ENCODE results near the gene DAPK1.

DAPK1 gene

GRCh38 chr9:87497604-87498045, at the start of gene DAPK1:
TSS of gene DAPK1 (plus strand) at chr9:87497867. CDS start at chr9:87499078, 1,211 bp downstream.
- peak within 1 kb of the TSS; percentile 79 for H3K27ac Mint-ChIP-seq
- H3K4me1 Mint-ChIP-seq: peaks cover 10 to 15% of the 10 kb centered on the region in 2 donors
- DNase-seq (no peak), ATAC-seq (replicated peaks) (peak; percentile 23 to 29)
- no peaks in the 10 kb centered on the region for H3K9me3 Mint-ChIP-seq
- no peaks in the 10 kb centered on the region for H3K36me3 Mint-ChIP-seq
- H3K4me3 Mint-ChIP-seq: peak within 1 kb of the TSS; percentile 59 to 64
- H3K27me3 Mint-ChIP-seq: peaks cover 37 to 53% of the 10 kb centered on the region in 2 donors

- Mint-ChIP-seq H3K9me3 (peaks cover 11 to 13% of the 10 kb centered on the region in 2 donors), H3K27me3 (peaks cover 0 to 4% of the 10 kb centered on the region in 2 donors), H3K27ac (no peak overlapping the region), H3K36me3 (no peaks in the 10 kb centered on the region), H3K4me3 (no peak overlapping the region), H3K4me1 (no peaks in the 10 kb centered on the region)
- no peak for DNase-seq
- no peak for ATAC-seq (replicated peaks)
These were observed 46.5 kb upstream of the DAPK1 start for GRCh38 chr9:87451149-87451548.

- ATAC-seq (replicated peaks) (no peak), DNase-seq (no peak)
- no peaks in the 10 kb centered on the region for H3K36me3 Mint-ChIP-seq
- peaks cover 5 to 6% of the 10 kb centered on the region in 2 donors for H3K27me3 Mint-ChIP-seq
- no peak overlapping the region for H3K4me3 Mint-ChIP-seq
- no peaks in the 10 kb centered on the region for H3K4me1 Mint-ChIP-seq
- peaks cover 12 to 15% of the 10 kb centered on the region in 2 donors for H3K9me3 Mint-ChIP-seq
- H3K27ac Mint-ChIP-seq: no peak overlapping the region
These were observed 42.3 kb upstream of the DAPK1 start for GRCh38 chr9:87455407-87455806.

GRCh38 chr9:87461256-87461655, 36.4 kb upstream of the DAPK1 start:
- ATAC-seq (replicated peaks) (no peak), DNase-seq (no peak)
- Mint-ChIP-seq H3K27me3 (peaks cover 1 to 5% of the 10 kb centered on the region in 2 donors), H3K36me3 (no peaks in the 10 kb centered on the region), H3K27ac (no peak overlapping the region), H3K4me3 (no peak overlapping the region), H3K4me1 (peaks cover 0 to 4% of the 10 kb centered on the region in 2 donors), H3K9me3 (peaks cover 3 to 7% of the 10 kb centered on the region in 2 donors)

GRCh38 chr9:87464110-87464991, 33.3 kb upstream of the DAPK1 start:
- ATAC-seq (replicated peaks) (peak; percentile 66 to 77), DNase-seq (no peak)
- Mint-ChIP-seq H3K9me3 (peaks cover 0 to 2% of the 10 kb centered on the region in 2 donors), H3K27ac (peak overlapping the region; percentile 47), H3K4me1 (peaks cover 0 to 4% of the 10 kb centered on the region in 2 donors), H3K36me3 (no peaks in the 10 kb centered on the region), H3K4me3 (no peak overlapping the region), H3K27me3 (no peaks in the 10 kb centered on the region)

- H3K27ac Mint-ChIP-seq: no peak overlapping the region
- H3K4me3 Mint-ChIP-seq: no peak overlapping the region
- ATAC-seq (replicated peaks): no peak
These were observed 32.7 kb upstream of the DAPK1 start for GRCh38 chr9:87464992-87465378.

GRCh38 chr9:87465816-87466215, 31.9 kb upstream of the DAPK1 start:
- Mint-ChIP-seq H3K9me3 (peaks cover 0 to 2% of the 10 kb centered on the region in 2 donors), H3K27me3 (no peaks in the 10 kb centered on the region), H3K36me3 (no peaks in the 10 kb centered on the region), H3K4me3 (no peak overlapping the region), H3K4me1 (peaks cover 0 to 4% of the 10 kb centered on the region in 2 donors), H3K27ac (no peak overlapping the region)
- ATAC-seq (replicated peaks) (no peak), DNase-seq (no peak)

More at GRCh38 chr9:87464992-87465378, 32.7 kb upstream of the DAPK1 start:
- Mint-ChIP-seq H3K9me3 (peaks cover 0 to 2% of the 10 kb centered on the region in 2 donors), H3K27me3 (no peaks in the 10 kb centered on the region), H3K4me1 (peaks cover 0 to 4% of the 10 kb centered on the region in 2 donors), H3K36me3 (no peaks in the 10 kb centered on the region)
- DNase-seq: no peak

GRCh38 chr9:87467187-87467586, 30.5 kb upstream of the DAPK1 start:
- no peak for DNase-seq
- H3K27ac Mint-ChIP-seq: no peak overlapping the region
- no peak overlapping the region for H3K4me3 Mint-ChIP-seq
- peaks cover 0 to 4% of the 10 kb centered on the region in 2 donors for H3K4me1 Mint-ChIP-seq
- no peak for ATAC-seq (replicated peaks)
- peaks cover 0 to 2% of the 10 kb centered on the region in 2 donors for H3K9me3 Mint-ChIP-seq
- no peaks in the 10 kb centered on the region for H3K36me3 Mint-ChIP-seq
- H3K27me3 Mint-ChIP-seq: no peaks in the 10 kb centered on the region

- no peak overlapping the region for H3K4me3 Mint-ChIP-seq
- no peaks in the 10 kb centered on the region for H3K27me3 Mint-ChIP-seq
- H3K36me3 Mint-ChIP-seq: no peaks in the 10 kb centered on the region
- H3K9me3 Mint-ChIP-seq: peaks cover 0 to 2% of the 10 kb centered on the region in 2 donors
- H3K4me1 Mint-ChIP-seq: peaks cover 0 to under 1% of the 10 kb centered on the region in 2 donors
- DNase-seq (no peak), ATAC-seq (replicated peaks) (no peak)
- H3K27ac Mint-ChIP-seq: no peak overlapping the region
These were observed 27.7 kb upstream of the DAPK1 start for GRCh38 chr9:87469793-87470465.

GRCh38 chr9:87471746-87472145, 25.9 kb upstream of the DAPK1 start:
- peaks cover 0 to 2% of the 10 kb centered on the region in 2 donors for H3K9me3 Mint-ChIP-seq
- ATAC-seq (replicated peaks): no peak
- no peaks in the 10 kb centered on the region for H3K4me1 Mint-ChIP-seq
- no peaks in the 10 kb centered on the region for H3K27me3 Mint-ChIP-seq
- no peak for DNase-seq
- no peak overlapping the region for H3K27ac Mint-ChIP-seq
- H3K36me3 Mint-ChIP-seq: no peaks in the 10 kb centered on the region
- H3K4me3 Mint-ChIP-seq: no peak overlapping the region

GRCh38 chr9:87475463-87475862, 22.2 kb upstream of the DAPK1 start:
- no peak for ATAC-seq (replicated peaks)
- H3K27ac Mint-ChIP-seq: no peak overlapping the region

GRCh38 chr9:87478226-87478992, 19.3 kb upstream of the DAPK1 start:
- H3K4me1 Mint-ChIP-seq: peaks cover 13 to 22% of the 10 kb centered on the region in 2 donors
- no peaks in the 10 kb centered on the region for H3K36me3 Mint-ChIP-seq
- DNase-seq (no peak), ATAC-seq (replicated peaks) (no peak)
- no peaks in the 10 kb centered on the region for H3K27me3 Mint-ChIP-seq
- H3K4me3 Mint-ChIP-seq: no peak overlapping the region
- no peaks in the 10 kb centered on the region for H3K9me3 Mint-ChIP-seq
- H3K27ac Mint-ChIP-seq: no peak overlapping the region

More at GRCh38 chr9:87475463-87475862, 22.2 kb upstream of the DAPK1 start:
- DNase-seq: no peak
- Mint-ChIP-seq H3K36me3 (no peaks in the 10 kb centered on the region), H3K4me1 (peaks cover 13 to 22% of the 10 kb centered on the region in 2 donors), H3K4me3 (no peak overlapping the region), H3K9me3 (no peaks in the 10 kb centered on the region), H3K27me3 (no peaks in the 10 kb centered on the region)

GRCh38 chr9:87479801-87480201, 17.9 kb upstream of the DAPK1 start:
- ATAC-seq (replicated peaks): peak; percentile 94 to 96
- H3K4me1 Mint-ChIP-seq: peaks cover 13 to 22% of the 10 kb centered on the region in 2 donors
- peak overlapping the region in 1 of 2 donors; percentile 30 for H3K4me3 Mint-ChIP-seq
- peak overlapping the region; percentile 60 for H3K27ac Mint-ChIP-seq
- no peaks in the 10 kb centered on the region for H3K27me3 Mint-ChIP-seq
- H3K36me3 Mint-ChIP-seq: no peaks in the 10 kb centered on the region
- DNase-seq: peak; percentile 44
- H3K9me3 Mint-ChIP-seq: no peaks in the 10 kb centered on the region

All from stimulated activated naive B cell treated with anti-CD40 and anti-IgM and Interleukin-4, amounts not matched to agents 10 μg/mL and 1 μg/mL and 100 μg/mL, for 72 hours (primary cell).